GM12865 (cell line): ENCODE results near the gene TNFAIP8L2.
"Not testable (repeated sequence)": the region's sequence is repeated elsewhere in the genome, so short reads cannot be mapped to it uniquely, and the experiment has no call there.

Experiments used
- DNase-seq: peaks from one replicate; pipeline ENCODE4 v3.0.0; 2010; ENCODE audit warnings: low read depth
- H3K4me3 ChIP-seq: 2 replicates; pipeline ENCODE4 v1.5.1; 2011; ENCODE audit warnings: mild to moderate bottlenecking, low read depth, low read length, control low read depth
- TF ChIP-seq, protein P1 (sequence below): IDR thresholded peaks from 2 replicates; pipeline ENCODE4 v1.5.1; 2011; ENCODE audit warnings: low read length, control low read depth, low read depth, inconsistent platforms; ENCODE audit not compliant: insufficient read depth; ENCODE audit errors: missing control alignments

Gene TNFAIP8L2

DNA sequence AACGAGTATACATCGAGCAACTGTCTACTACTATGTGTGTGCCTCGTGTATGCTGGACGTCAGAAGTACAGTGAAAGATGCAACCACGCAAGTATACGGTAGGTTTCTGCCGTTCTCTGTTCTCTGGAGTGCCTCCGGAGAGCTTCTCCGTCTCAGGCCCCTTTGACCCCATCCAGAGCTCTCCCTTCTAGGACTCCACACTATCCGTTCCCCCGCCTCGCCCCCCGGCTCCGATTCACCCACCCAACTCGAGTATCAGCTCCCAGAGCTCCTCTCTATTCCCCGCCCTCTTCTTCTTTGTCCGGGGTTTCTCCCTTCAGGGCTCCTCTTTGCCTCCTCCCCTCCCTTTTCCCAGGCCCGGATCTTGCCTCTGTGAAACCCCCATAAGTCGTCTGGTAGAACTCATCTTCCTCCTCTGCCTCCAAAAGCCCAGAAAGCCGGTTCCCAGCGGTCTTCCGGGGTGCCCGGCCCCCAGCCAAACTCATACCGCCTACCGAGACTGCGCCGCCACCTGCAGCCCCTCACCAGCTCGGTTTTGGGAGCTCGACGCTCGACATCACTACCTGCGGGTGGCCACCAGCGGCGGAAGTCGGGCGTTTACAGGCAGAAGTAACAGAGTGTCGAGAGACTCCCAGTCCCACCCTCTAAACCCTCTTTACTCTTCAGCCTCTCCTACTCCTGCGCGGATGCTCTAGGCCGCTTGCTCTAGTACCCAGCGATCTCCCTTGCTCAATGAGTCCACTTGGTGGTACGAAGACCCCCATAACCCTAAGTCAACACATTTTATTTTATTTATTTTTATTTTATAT is 33.4 kb downstream of the TNFAIP8L2 start, which contains the start of gene VPS72:
Gene VPS72, minus strand, starts transcription at position 561 of the 809 bp plus-strand sequence. Its CDS starts 76 bp downstream, at position 485.
- H3K4me3 ChIP-seq: peak within 1 kb of the TSS; percentile 76
- peak; percentile 94 for DNase-seq
- TF ChIP-seq, protein P1, sequence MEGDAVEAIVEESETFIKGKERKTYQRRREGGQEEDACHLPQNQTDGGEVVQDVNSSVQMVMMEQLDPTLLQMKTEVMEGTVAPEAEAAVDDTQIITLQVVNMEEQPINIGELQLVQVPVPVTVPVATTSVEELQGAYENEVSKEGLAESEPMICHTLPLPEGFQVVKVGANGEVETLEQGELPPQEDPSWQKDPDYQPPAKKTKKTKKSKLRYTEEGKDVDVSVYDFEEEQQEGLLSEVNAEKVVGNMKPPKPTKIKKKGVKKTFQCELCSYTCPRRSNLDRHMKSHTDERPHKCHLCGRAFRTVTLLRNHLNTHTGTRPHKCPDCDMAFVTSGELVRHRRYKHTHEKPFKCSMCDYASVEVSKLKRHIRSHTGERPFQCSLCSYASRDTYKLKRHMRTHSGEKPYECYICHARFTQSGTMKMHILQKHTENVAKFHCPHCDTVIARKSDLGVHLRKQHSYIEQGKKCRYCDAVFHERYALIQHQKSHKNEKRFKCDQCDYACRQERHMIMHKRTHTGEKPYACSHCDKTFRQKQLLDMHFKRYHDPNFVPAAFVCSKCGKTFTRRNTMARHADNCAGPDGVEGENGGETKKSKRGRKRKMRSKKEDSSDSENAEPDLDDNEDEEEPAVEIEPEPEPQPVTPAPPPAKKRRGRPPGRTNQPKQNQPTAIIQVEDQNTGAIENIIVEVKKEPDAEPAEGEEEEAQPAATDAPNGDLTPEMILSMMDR: no peak

DNA sequence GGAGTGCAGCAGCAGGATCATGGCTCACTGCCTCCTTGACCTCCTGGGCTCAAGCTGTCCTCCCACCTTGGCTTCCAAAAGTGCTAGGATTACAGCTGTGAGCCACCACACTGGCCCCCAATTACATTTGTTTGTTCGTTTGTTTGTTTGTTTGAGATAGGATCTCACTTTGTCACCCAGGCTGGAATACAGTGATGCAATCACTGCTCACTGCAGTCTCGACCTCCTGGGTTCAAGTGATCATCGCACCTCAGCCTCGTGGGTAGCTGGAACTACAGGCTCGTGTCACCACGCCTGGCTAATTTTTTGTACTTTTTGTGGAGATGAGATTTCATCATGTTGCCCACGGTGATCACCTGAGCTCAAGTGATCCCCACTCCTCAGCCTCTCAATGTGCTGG is 35.6 kb downstream of the TNFAIP8L2 start:
- TF ChIP-seq, protein P1: no peak
- no peak overlapping the region for H3K4me3 ChIP-seq
- no peak for DNase-seq

DNA sequence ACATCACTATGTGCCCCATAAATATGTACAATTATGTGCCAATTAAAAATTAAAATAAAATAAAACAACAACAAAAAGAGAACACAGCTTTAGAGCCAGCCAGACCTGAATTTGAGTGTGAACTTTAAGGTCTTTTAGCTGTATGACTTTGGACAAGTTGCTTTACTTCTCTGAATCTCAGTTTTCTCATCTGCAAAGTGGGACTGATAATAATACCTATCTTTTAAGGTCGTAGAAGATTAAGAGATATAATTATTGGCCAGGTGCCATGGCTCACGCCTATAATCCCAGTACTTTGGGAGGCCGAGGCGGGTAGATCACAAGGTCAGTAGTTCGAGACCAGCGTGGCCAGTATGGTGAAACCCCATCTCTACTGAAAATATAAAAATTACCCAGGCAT is 36.9 kb downstream of the TNFAIP8L2 start:
- no peak overlapping the region for H3K4me3 ChIP-seq
- no peak for DNase-seq
- TF ChIP-seq, protein P1: no peak

DNA sequence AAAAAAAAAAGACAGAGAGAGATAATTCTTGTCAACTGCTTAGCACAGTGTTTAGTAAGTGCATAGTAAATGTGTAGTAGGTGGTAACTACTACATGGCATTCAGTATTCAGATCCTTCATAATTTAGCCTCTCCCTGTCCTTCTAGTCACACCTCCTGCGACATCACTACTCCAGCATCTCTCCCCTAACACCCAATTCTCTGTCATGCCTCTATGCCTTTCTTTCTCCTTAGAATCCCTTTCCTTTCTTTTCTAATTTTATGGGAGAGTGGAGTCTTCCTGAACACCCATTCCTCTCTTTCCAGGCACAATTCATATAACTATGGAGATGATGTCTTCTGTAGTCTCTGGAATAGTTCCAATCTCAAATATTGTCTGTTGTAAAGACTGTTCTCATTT is 37.4 kb downstream of the TNFAIP8L2 start:
- DNase-seq: no peak
- TF ChIP-seq, protein P1: no peak
- H3K4me3 ChIP-seq: no peak overlapping the region

DNA sequence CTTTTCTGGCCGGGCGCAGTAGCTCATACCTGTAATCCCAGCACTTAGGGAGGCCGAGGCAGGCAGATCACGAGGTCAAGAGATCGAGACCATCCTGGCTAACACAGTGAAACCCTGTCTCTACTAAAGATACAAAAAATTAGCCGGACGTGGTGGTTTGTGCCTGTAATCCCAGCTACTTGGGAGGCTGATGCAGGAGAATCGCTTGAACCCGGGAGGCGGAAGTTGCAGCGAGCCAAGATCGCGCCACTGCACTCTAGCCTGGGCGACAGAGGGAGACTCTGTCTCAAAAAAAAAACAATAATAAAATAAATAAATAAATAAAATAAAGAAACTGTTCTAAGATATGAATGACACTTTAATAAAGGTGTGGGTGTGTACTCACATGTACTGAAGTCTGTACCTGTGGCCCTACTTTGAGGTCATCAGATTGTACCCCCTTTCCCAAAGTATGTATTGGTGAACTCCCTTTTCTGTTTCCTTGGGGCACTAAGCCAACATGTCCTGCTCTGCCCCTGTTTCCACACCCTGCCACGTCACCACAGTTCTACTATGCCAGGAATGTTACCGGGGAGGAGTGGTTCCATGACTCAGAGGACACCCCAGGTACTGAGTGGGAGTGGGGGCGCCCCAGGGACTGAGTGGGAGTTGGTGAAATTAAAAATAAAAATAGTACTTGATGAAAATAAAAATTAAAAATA is 38.6 kb downstream of the TNFAIP8L2 start:
- DNase-seq, H3K4me3 ChIP-seq: not testable (repeated sequence)

DNA sequence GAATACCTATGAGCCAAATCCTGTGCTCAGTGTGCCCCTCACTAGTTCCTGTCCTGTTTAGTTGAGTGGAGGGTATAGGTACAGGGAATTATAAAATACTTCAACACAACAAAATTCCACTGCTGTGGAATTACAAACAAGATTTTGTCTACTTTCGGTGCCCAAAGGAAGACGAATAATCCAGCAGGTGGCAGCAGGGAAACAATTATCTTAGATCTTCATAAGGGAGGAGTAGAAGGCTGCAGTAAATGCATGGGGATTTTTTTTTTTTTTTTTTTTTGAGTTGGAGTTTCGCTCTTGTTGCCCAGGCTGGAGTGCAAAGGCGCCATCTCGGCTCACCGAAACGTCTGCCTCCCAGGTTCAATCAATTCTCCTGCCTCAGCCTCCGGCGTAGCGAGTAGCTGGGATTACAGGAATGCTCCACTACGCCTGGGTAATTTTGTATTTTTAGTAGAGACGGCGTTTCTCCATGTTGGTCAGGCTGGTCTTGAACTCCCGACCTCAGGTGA is 39.9 kb downstream of the TNFAIP8L2 start:
- peak; percentile 80 for DNase-seq
- no peak overlapping the region for H3K4me3 ChIP-seq
- TF ChIP-seq, protein P1: peak; percentile 43

DNA sequence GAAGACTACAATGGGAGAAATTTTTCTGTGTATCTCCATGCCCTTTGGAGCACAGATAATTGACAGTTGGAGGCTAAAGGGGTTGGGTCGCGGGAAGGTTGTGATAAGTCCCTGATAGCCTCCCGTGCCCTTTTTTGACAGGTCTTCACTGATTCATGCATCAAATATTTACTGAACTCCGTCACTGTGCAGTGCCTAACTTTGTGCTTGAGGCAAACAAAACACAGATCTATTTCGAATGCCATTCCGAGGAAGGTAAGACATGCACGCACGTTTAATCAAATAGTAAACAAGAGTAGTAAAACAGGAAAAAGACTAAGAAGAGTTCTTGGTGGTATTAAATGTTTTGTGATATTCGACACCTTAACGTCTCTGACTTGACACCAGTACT is 41.4 kb downstream of the TNFAIP8L2 start:
- TF ChIP-seq, protein P1: no peak
- no peak for DNase-seq
- peak overlapping the region; percentile 99 for H3K4me3 ChIP-seq
